Suprapubic skin (tissue), 4 donors: ENCODE data around the gene FBXO11. TPM values are rescaled to one million over a fixed set of nuclear protein-coding genes. Genes with fewer than 3 reads are reported as not detected.
"Not testable (repeated sequence)": the region's sequence is repeated elsewhere in the genome, so short reads cannot be mapped to it uniquely, and the experiment has no call there.

Experiments used
- DNase-seq, 2 donors: peaks; one replicate each; pipeline ENCODE4 v3.0.0-alpha.2; 2019; ENCODE audit warnings: low spot score in 2 of 2
- H3K27ac ChIP-seq: fragments of 200-600 bp; sonication (generic); one replicate; pipeline ENCODE4 v1.5.1; 2019
- H3K27me3 ChIP-seq: fragments of 200-600 bp; sonication (generic); one replicate; pipeline ENCODE4 v1.5.1; 2019
- H3K36me3 ChIP-seq: fragments of 200-600 bp; sonication (generic); one replicate; pipeline ENCODE4 v1.5.1; 2019
- H3K4me1 ChIP-seq: fragments of 200-600 bp; sonication (generic); one replicate; pipeline ENCODE4 v1.5.1; 2019
- H3K4me3 ChIP-seq: fragments of 200-600 bp; sonication (generic); one replicate; pipeline ENCODE4 v1.5.1; 2019; ENCODE audit warnings: mild to moderate bottlenecking
- H3K9me3 ChIP-seq: fragments of 200-600 bp; sonication (generic); one replicate; pipeline ENCODE4 v1.5.1; 2019
- CTCF ChIP-seq, 2 donors: fragments of 200-600 bp in 1 of 2; fragments of 450-650 bp in 1 of 2; sonication (generic) in 1 of 2; IDR thresholded peaks; one replicate each; pipeline ENCODE4 v1.5.1; 2016 to 2019; ENCODE audit warnings: antibody characterized with exemption in 2 of 2, mild to moderate bottlenecking in 1 of 2, moderate library complexity in 1 of 2
- EP300 ChIP-seq: sonication (generic); formaldehyde crosslinking; IDR thresholded peaks from one replicate; pipeline ENCODE4 v1.6.1; 2017; ENCODE audit warnings: antibody characterized with exemption
- POLR2A ChIP-seq, 2 donors: fragments of 450-650 bp; IDR thresholded peaks; one replicate each; pipeline ENCODE4 v1.6.1; 2017; ENCODE audit warnings: antibody characterized with exemption in 2 of 2, mild to moderate bottlenecking in 2 of 2, moderate library complexity in 2 of 2
- POLR2AphosphoS5 ChIP-seq, 3 donors: sonication (generic); formaldehyde crosslinking; IDR thresholded peaks; one replicate each; pipeline ENCODE4 v1.6.1; 2017; ENCODE audit warnings: antibody characterized with exemption in 3 of 3
- WGBS: methylation state at CpG from one replicate; pipeline ENCODE4 v1.1.5; 2018; 5-methylcytosine and 5-hydroxymethylcytosine counted together
- total RNA-seq, 4 donors: library from RNA; depleted of rRNA; stranded (reverse); fragments of >200 nt; gene quantifications; one replicate each; pipeline ENCODE4 v1.1.0, GENCODE V29; 2016

Gene FBXO11
- total RNA-seq, 4 donors from 2014 or later, result 30.8 to 62.9 (median 47.2) TPM

DNA sequence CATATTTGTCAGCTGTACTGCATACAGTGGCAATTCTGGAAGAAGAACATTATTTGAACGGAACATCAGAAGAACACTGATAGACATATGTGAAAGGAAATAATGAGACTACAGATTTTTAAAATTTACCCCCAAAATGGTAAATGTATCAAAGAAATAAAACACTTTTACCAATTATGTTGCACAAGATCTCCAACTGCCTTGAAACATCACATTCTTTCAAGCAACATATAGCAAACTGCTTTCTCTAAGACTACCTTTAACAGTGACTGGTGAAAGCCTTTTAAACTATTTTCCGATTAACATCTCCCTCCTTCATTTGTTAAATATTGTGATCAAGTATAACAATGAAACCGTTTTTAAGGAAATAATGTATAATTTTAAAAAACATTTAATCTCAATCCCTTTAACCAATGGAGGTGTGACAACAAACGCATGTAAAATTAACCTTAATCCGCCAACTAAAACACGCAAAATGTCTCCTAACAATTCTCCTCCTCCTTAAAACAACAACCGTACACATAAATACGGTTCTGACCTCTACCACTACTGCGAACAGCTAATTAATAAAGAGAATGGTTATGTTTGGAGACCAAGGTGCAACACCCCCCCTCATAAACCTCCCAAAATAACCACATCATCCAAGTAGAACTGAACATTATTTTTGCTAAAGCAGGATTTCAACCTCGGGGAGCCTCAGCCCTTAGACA is 2.4 kb downstream of the FBXO11 start:
- H3K27ac ChIP-seq, result peak overlapping the region; percentile 100
- H3K27me3 ChIP-seq, result no peaks in the 10 kb centered on the region
- H3K36me3 ChIP-seq, result no peaks in the 10 kb centered on the region
- peaks cover 36% of the 10 kb centered on the region for H3K4me1 ChIP-seq
- peak overlapping the region; percentile 78 for H3K4me3 ChIP-seq
- 3% methylated on average over 10 of the region's 10 CpGs for WGBS
- no peaks in the 10 kb centered on the region for H3K9me3 ChIP-seq
- no peak for DNase-seq
- TF ChIP-seq POLR2AphosphoS5 (IDR thresholded peaks at IDR 0.05), result no peak
- TF ChIP-seq POLR2A (IDR thresholded peaks at IDR 0.05), result no peak

- 87% methylated on average over 13 of the region's 13 CpGs for WGBS
- not testable (repeated sequence) for H3K27ac ChIP-seq, H3K36me3 ChIP-seq, H3K9me3 ChIP-seq, H3K4me3 ChIP-seq, H3K27me3 ChIP-seq, DNase-seq
- peaks cover 41% of the 10 kb centered on the region for H3K4me1 ChIP-seq
Measured at GRCh38 chr2:47901892-47902291, 4.4 kb downstream of the FBXO11 start.

DNA sequence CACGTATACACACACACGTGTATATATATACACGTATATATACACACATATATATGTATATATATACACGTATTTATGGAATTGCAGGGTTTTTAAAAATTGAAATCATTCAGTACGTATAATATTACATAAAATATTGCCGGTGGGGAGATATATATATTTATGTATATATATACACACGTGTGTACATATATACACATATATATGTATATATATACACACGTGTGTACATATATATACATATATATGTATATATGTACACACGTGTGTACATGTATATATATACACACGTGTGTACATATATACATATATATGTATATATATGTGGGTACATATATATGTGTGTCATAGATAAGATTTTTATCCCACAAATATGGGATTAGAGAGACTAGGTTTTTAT is 5.4 kb downstream of the FBXO11 start:
- Histone ChIP-seq H3K4me1 (peaks cover 41% of the 10 kb centered on the region), H3K4me3 (no peak overlapping the region), H3K27me3 (no peaks in the 10 kb centered on the region), H3K27ac (no peak overlapping the region), H3K9me3 (no peaks in the 10 kb centered on the region), H3K36me3 (no peaks in the 10 kb centered on the region)
- TF ChIP-seq POLR2AphosphoS5 (IDR thresholded peaks at IDR 0.05) (no peak), CTCF (IDR thresholded peaks at IDR 0.05) (no peak), POLR2A (IDR thresholded peaks at IDR 0.05) (no peak), EP300 (no peak)
- no peak for DNase-seq
- 57% methylated on average over 10 of the region's 10 CpGs for WGBS

GRCh38 chr2:47899915-47900816 is 6.1 kb downstream of the FBXO11 start:
- H3K27ac ChIP-seq, result no peak overlapping the region
- TF ChIP-seq POLR2A (IDR thresholded peaks at IDR 0.05) (no peak), CTCF (IDR thresholded peaks at IDR 0.05) (no peak), EP300 (no peak), POLR2AphosphoS5 (IDR thresholded peaks at IDR 0.05) (no peak)
- 76% methylated on average over 25 of the region's 25 CpGs for WGBS
- no peak overlapping the region for H3K4me3 ChIP-seq
- H3K27me3 ChIP-seq, result no peaks in the 10 kb centered on the region
- H3K9me3 ChIP-seq, result no peaks in the 10 kb centered on the region
- no peak for DNase-seq
- H3K4me1 ChIP-seq, result peaks cover 47% of the 10 kb centered on the region
- no peaks in the 10 kb centered on the region for H3K36me3 ChIP-seq

- H3K4me1 ChIP-seq, result peaks cover 60% of the 10 kb centered on the region
- no peaks in the 10 kb centered on the region for H3K9me3 ChIP-seq
- no peaks in the 10 kb centered on the region for H3K36me3 ChIP-seq
- TF ChIP-seq POLR2AphosphoS5 (IDR thresholded peaks at IDR 0.05) (no peak), EP300 (no peak), POLR2A (IDR thresholded peaks at IDR 0.05) (no peak), CTCF (IDR thresholded peaks at IDR 0.05) (no peak)
- H3K27me3 ChIP-seq, result no peaks in the 10 kb centered on the region
- no peak overlapping the region for H3K27ac ChIP-seq
- no peak overlapping the region for H3K4me3 ChIP-seq
- DNase-seq, result no peak
- 30% methylated on average over 4 of the region's 4 CpGs for WGBS
Measured at GRCh38 chr2:47897883-47898731, 8.2 kb downstream of the FBXO11 start.

GRCh38 chr2:47897191-47897882 is 9.0 kb downstream of the FBXO11 start:
- DNase-seq, H3K27me3 ChIP-seq, H3K9me3 ChIP-seq, H3K27ac ChIP-seq, H3K36me3 ChIP-seq, H3K4me3 ChIP-seq: not testable (repeated sequence)
- H3K4me1 ChIP-seq, result peaks cover 54% of the 10 kb centered on the region
- WGBS, result 90% methylated on average over 5 of the region's 5 CpGs
